OCI-LY7 (cell line): ENCODE data around the gene ADAMTSL3. TPM values are rescaled to one million over a fixed set of nuclear protein-coding genes. Genes with fewer than 3 reads are reported as not detected.

Experiments
- BruUV-seq: library from RNA; stranded (reverse); fragments of 400-500 nt; replicated peaks from 2 replicates; lab custom pipeline; 2021; lab: Mats Ljungman, UMichigan
- CTCF ChIA-PET: fragments of 300-600 bp; sonication (Branson Sonifier 250); formaldehyde crosslinking; loops from one replicate; lab custom pipeline; 2022; ENCODE audit warnings: antibody characterized with exemption; ENCODE audit not compliant: unreplicated experiment; lab: Charles Lee
- POLR2A ChIA-PET: fragments of 300-600 bp; sonication (Branson Sonifier 250); formaldehyde crosslinking; loops from one replicate; lab custom pipeline; 2022; ENCODE audit warnings: antibody characterized with exemption; lab: Charles Lee
- DNase-seq: peaks from one replicate; pipeline ENCODE4 v3.0.0-alpha.2; 2015; ENCODE audit warnings: low spot score
- H2AFZ ChIP-seq: fragments of 200-600 bp; sonication (generic), shearing (Covaris generic); 2 replicates; pipeline ENCODE4 v1.6.1; 2014; ENCODE audit warnings: mild to moderate bottlenecking, antibody characterized with exemption, low read length, moderate library complexity
- H3K27ac ChIP-seq: fragments of 200-600 bp; sonication (generic); 2 replicates; pipeline ENCODE4 v1.5.1; 2014; ENCODE audit warnings: mixed run types, low read depth, mild to moderate bottlenecking, moderate library complexity, low read length, inconsistent platforms; ENCODE audit not compliant: poor library complexity, severe bottlenecking
- H3K36me3 ChIP-seq: fragments of 200-600 bp; sonication (generic); 2 replicates; pipeline ENCODE4 v1.6.1; 2014; ENCODE audit warnings: mild to moderate bottlenecking, antibody characterized with exemption, low read length, moderate library complexity, mixed read lengths; ENCODE audit not compliant: insufficient read depth
- H3K4me1 ChIP-seq: fragments of 200-600 bp; sonication (generic); 2 replicates; pipeline ENCODE4 v1.5.1; 2014; ENCODE audit warnings: mild to moderate bottlenecking, low read length; ENCODE audit not compliant: insufficient read depth, poor library complexity, severe bottlenecking
- H3K4me2 ChIP-seq: fragments of 200-600 bp; sonication (generic); 2 replicates; pipeline ENCODE4 v1.6.1; 2014; ENCODE audit warnings: mild to moderate bottlenecking, low read length
- H3K4me3 ChIP-seq: fragments of 200-600 bp; sonication (generic); 2 replicates; pipeline ENCODE4 v1.5.1; 2014; ENCODE audit warnings: mild to moderate bottlenecking, low read depth, low read length; ENCODE audit not compliant: poor library complexity, severe bottlenecking
- H3K79me2 ChIP-seq: fragments of 200-600 bp; sonication (generic); 2 replicates; pipeline ENCODE4 v1.6.1; 2016; ENCODE audit warnings: low read depth, mild to moderate bottlenecking, low read length, moderate library complexity, mixed read lengths; ENCODE audit not compliant: insufficient read depth
- H3K9me2 ChIP-seq: fragments of 200-600 bp; sonication (generic); 2 replicates; pipeline ENCODE4 v1.6.1; 2016; ENCODE audit warnings: mild to moderate bottlenecking, low read length, mixed read lengths; ENCODE audit not compliant: insufficient read depth
- H3K9me3 ChIP-seq: fragments of 200-600 bp; sonication (generic); 2 replicates; pipeline ENCODE4 v1.6.1; 2014; ENCODE audit warnings: mild to moderate bottlenecking, mixed run types, low read length, mixed read lengths
- H4K20me1 ChIP-seq: fragments of 200-600 bp; sonication (generic); 2 replicates; pipeline ENCODE4 v1.6.1; 2014; ENCODE audit warnings: mild to moderate bottlenecking, antibody characterized with exemption, low read length, moderate library complexity, mixed read lengths; ENCODE audit not compliant: insufficient read depth
- CTCF ChIP-seq: fragments of 200-600 bp; sonication (generic); conservative IDR thresholded peaks from 2 replicates; pipeline ENCODE4 v1.5.1; 2014; ENCODE audit warnings: mild to moderate bottlenecking, antibody characterized with exemption, low read length, moderate library complexity, mixed read lengths
- EZH2phosphoT487 ChIP-seq: fragments of 200-600 bp; sonication (generic); IDR thresholded peaks from 2 replicates; pipeline ENCODE4 v1.6.1; 2018; ENCODE audit warnings: low read depth, borderline replicate concordance, mild to moderate bottlenecking, mixed run types, antibody characterized with exemption, low read length, moderate library complexity, mixed read lengths
- intact Hi-C: fragments of 100-400 bp; cut with micrococcal nuclease; formaldehyde crosslinking; loops from one replicate; pipeline ENCODE4 v1.10.0; 2022; ENCODE audit not compliant: unreplicated experiment
- total RNA-seq, 2 experiments: library from RNA; depleted of rRNA in 1 of 2; stranded (reverse); fragments of >200 nt in 1 of 2; shearing (Covaris generic) in 1 of 2; gene quantifications; 2 replicates each; pipeline ENCODE4 v1.2.3, GENCODE V29; 2014 to 2022

The ADAMTSL3 gene
- total RNA-seq, 2 experiments from 2014 or later = not detected

- Histone ChIP-seq H3K4me3 (no peak overlapping the region), H2AFZ (no peak overlapping the region), H3K36me3 (no peaks in the 10 kb centered on the region), H3K4me2 (no peak overlapping the region), H3K9me3 (no peaks in the 10 kb centered on the region), H4K20me1 (no peaks in the 10 kb centered on the region), H3K9me2 (no peaks in the 10 kb centered on the region), H3K79me2 (no peaks in the 10 kb centered on the region), H3K4me1 (no peaks in the 10 kb centered on the region), H3K27ac (no peak overlapping the region)
- no peak for DNase-seq
- no peak for TF ChIP-seq EZH2phosphoT487
- TF ChIP-seq CTCF = no peak
- no TSS peak for BruUV-seq
- POLR2A ChIA-PET = interaction anchor here (0.9 kb wide), 1 partner anchor 11 kb away, joined by 3 read pairs; no protein-coding TSS in a partner anchor
- intact Hi-C loops = no loop called here
- CTCF ChIA-PET = no interaction called here
Observed at GRCh38 chr15:83651541-83651940, 2.4 kb upstream of the ADAMTSL3 start.

- intact Hi-C loops = no loop called here
- Histone ChIP-seq H3K9me2 (no peaks in the 10 kb centered on the region), H3K9me3 (no peaks in the 10 kb centered on the region), H3K4me2 (no peak overlapping the region), H3K4me3 (no peak overlapping the region), H3K27ac (no peak overlapping the region), H3K79me2 (no peaks in the 10 kb centered on the region), H3K4me1 (no peaks in the 10 kb centered on the region), H3K36me3 (no peaks in the 10 kb centered on the region), H4K20me1 (no peaks in the 10 kb centered on the region), H2AFZ (no peak overlapping the region)
- TF ChIP-seq EZH2phosphoT487 (no peak), CTCF (no peak)
- ChIA-PET CTCF (no interaction called here), POLR2A (no interaction called here)
- DNase-seq = no peak
- BruUV-seq = no TSS peak
Observed at GRCh38 chr15:83652626-83653204, 1.2 kb upstream of the ADAMTSL3 start.

- TF ChIP-seq EZH2phosphoT487 (no peak), CTCF (no peak)
- CTCF ChIA-PET = no interaction called here
- H3K9me3 ChIP-seq = no peaks in the 10 kb centered on the region
- no peak overlapping the region for H2AFZ ChIP-seq
- H3K36me3 ChIP-seq = no peaks in the 10 kb centered on the region
- intact Hi-C loops = no loop called here
- no peaks in the 10 kb centered on the region for H3K79me2 ChIP-seq
- H4K20me1 ChIP-seq = no peaks in the 10 kb centered on the region
- H3K4me3 ChIP-seq = no peak overlapping the region
- H3K4me2 ChIP-seq = no peak overlapping the region
- no peak for DNase-seq
- BruUV-seq = no TSS peak
- no peak overlapping the region for H3K27ac ChIP-seq
- no peaks in the 10 kb centered on the region for H3K9me2 ChIP-seq
- POLR2A ChIA-PET = no interaction called here
- H3K4me1 ChIP-seq = no peaks in the 10 kb centered on the region
Observed at GRCh38 chr15:83653288-83653638, 660 bp upstream of the ADAMTSL3 start.
